Right lung (tissue), 5 donors: Measurements from ENCODE around the gene OR2W3. TPM values are rescaled to one million over a fixed set of nuclear protein-coding genes. Genes with fewer than 3 reads are reported as not detected.

ENCODE experiments used
- DNase-seq, 2 donors: peaks; one replicate each; pipeline ENCODE4 v3.0.0-alpha.2; 2013
- polyA plus RNA-seq, 5 donors: library from polyadenylated mRNA; unstranded; fragments of 120-200 nt; gene quantifications; one replicate each; pipeline versions ENCODE4 v1.2.1 to v1.2.3, GENCODE V29; 2013; ENCODE audit warnings: inconsistent platforms in 1 of 5, low replicate concordance in 1 of 5; ENCODE audit not compliant: insufficient read length in 5 of 5, insufficient read depth in 1 of 5

OR2W3 gene
- polyA plus RNA-seq, 5 donors, result 0.28 to 0.82 (median 0.67) TPM

GRCh38 chr1:247914941-247915662 is 19.7 kb downstream of the OR2W3 start:
- DNase-seq, result no peak

GRCh38 chr1:247919952-247920351 is 24.6 kb downstream of the OR2W3 start, which contains the start of gene OR2T8:
Gene OR2T8, plus strand, starts transcription at chr1:247920252. Its CDS starts 766 bp downstream, at chr1:247921018.
- DNase-seq, result no peak

GRCh38 chr1:247923941-247924340 is 28.6 kb downstream of the OR2W3 start:
- no peak for DNase-seq

GRCh38 chr1:247924868-247925267 is 29.5 kb downstream of the OR2W3 start, which contains the start of gene OR2AJ1:
Gene OR2AJ1, plus strand, starts transcription at chr1:247924889. Its CDS starts 8,880 bp downstream, at chr1:247933769.
- no peak for DNase-seq

GRCh38 chr1:247933989-247934388 is 38.6 kb downstream of the OR2W3 start:
- DNase-seq, result no peak

GRCh38 chr1:247935781-247936180 is 40.4 kb downstream of the OR2W3 start:
- DNase-seq, result no peak

GRCh38 chr1:247936415-247936814 is 41.0 kb downstream of the OR2W3 start:
- no peak for DNase-seq

- peak; percentile 3 to 12 for DNase-seq
Measured at GRCh38 chr1:247936965-247937734, 41.8 kb downstream of the OR2W3 start.

GRCh38 chr1:247942624-247943023 is 47.2 kb downstream of the OR2W3 start:
- no peak for DNase-seq

Other genes starting within 250 kb of the OR2W3 start
- gene OR13G1, start 215.8 kb upstream of the OR2W3 start, polyA plus RNA-seq, result not detected
- not detected for gene OR6F1, start 178.9 kb upstream of the OR2W3 start, polyA plus RNA-seq
- gene OR14K1, start 157.0 kb upstream of the OR2W3 start, polyA plus RNA-seq, result not detected
- not detected for gene OR14A2, start 147.4 kb upstream of the OR2W3 start, polyA plus RNA-seq
- gene OR1C1, start 135.0 kb upstream of the OR2W3 start, polyA plus RNA-seq, result not detected
- not detected for gene OR14A16, start 71.5 kb upstream of the OR2W3 start, polyA plus RNA-seq
- not detected for gene OR11L1, start 53.7 kb upstream of the OR2W3 start, polyA plus RNA-seq
- gene TRIM58, start 38.4 kb upstream of the OR2W3 start, polyA plus RNA-seq, result 1 to 10 TPM; 2.2 to 5.1 (median 2.6) TPM
- gene OR2T8, start 24.7 kb downstream of the OR2W3 start, polyA plus RNA-seq, result not detected
- not detected for gene OR2AJ1, start 29.3 kb downstream of the OR2W3 start, polyA plus RNA-seq
- not detected for gene OR2L8, start 53.3 kb downstream of the OR2W3 start, polyA plus RNA-seq
- not detected for gene OR2AK2, start 69.6 kb downstream of the OR2W3 start, polyA plus RNA-seq
- gene OR2L5, start 118.1 kb downstream of the OR2W3 start, polyA plus RNA-seq, result not detected
- under 1 TPM in 3 of 5 donors, not detected in 2; 0.04 to 0.06 (median 0.04) TPM for gene OR2L2, start 134.5 kb downstream of the OR2W3 start, polyA plus RNA-seq
- not detected for gene OR2L3, start 151.2 kb downstream of the OR2W3 start, polyA plus RNA-seq
- gene OR2L13, start 199.6 kb downstream of the OR2W3 start, polyA plus RNA-seq, result not detected
- not detected for gene OR2M5, start 249.6 kb downstream of the OR2W3 start, polyA plus RNA-seq